HepG2 (cell line): ENCODE measurements around the gene MAPK12. TPM values are rescaled to one million over a fixed set of nuclear protein-coding genes. Genes with fewer than 3 reads are reported as not detected.

Source experiments
- ELF1 ChIP-seq: sonication (generic); formaldehyde crosslinking; IDR thresholded peaks from 2 replicates; pipeline ENCODE4 v1.4.0; 2020; ENCODE audit warnings: missing genetic modification reagents
- HNRNPK ChIP-seq: fragments of 200-400 bp; formaldehyde crosslinking; IDR thresholded peaks from 2 replicates; pipeline ENCODE4 v1.6.1; 2018; ENCODE audit warnings: low read length, low read depth, moderate library complexity, mild to moderate bottlenecking; ENCODE audit not compliant: poor library complexity, severe bottlenecking
- ISL2 ChIP-seq: sonication (generic); formaldehyde crosslinking; IDR thresholded peaks from 2 replicates; pipeline ENCODE4 v1.5.0; 2020; ENCODE audit warnings: missing genetic modification reagents
- NCOA2 ChIP-seq: sonication (generic); formaldehyde crosslinking; IDR thresholded peaks from 2 replicates; pipeline ENCODE4 v1.8.0; 2022; ENCODE audit warnings: inconsistent platforms
- RNF2 ChIP-seq: fragments of 450-650 bp; conservative IDR thresholded peaks from 2 replicates; pipeline ENCODE4 v1.6.1; 2016; ENCODE audit warnings: low read depth
- SRSF1 ChIP-seq: fragments of 200-400 bp; formaldehyde crosslinking; optimal IDR thresholded peaks from 2 replicates; pipeline ENCODE3; 2017; ENCODE audit warnings: mild to moderate bottlenecking, low read depth, low read length, moderate library complexity
- SRY ChIP-seq: sonication (generic); formaldehyde crosslinking; IDR thresholded peaks from 2 replicates; pipeline ENCODE4 v1.8.0; 2022; ENCODE audit warnings: mild to moderate bottlenecking, missing genetic modification reagents
- THYN1 ChIP-seq: sonication (generic); formaldehyde crosslinking; IDR thresholded peaks from 2 replicates; pipeline ENCODE4 v1.8.1; 2023; ENCODE audit warnings: low read depth, mild to moderate bottlenecking, moderate library complexity, missing genetic modification reagents, borderline replicate concordance
- ZBTB34 ChIP-seq: sonication (generic); formaldehyde crosslinking; IDR thresholded peaks from 2 replicates; pipeline ENCODE4 v1.8.0; 2022; ENCODE audit warnings: mild to moderate bottlenecking, missing genetic modification reagents
- ZNF274 ChIP-seq: sonication (generic); formaldehyde crosslinking; IDR thresholded peaks from 2 replicates; pipeline ENCODE4 v1.5.1; 2020; ENCODE audit warnings: mild to moderate bottlenecking, missing genetic modification reagents
- ZNF441 ChIP-seq: sonication (generic); formaldehyde crosslinking; IDR thresholded peaks from 2 replicates; pipeline ENCODE4 v1.7.0; 2021; ENCODE audit warnings: missing genetic modification reagents, borderline replicate concordance
- ZNF770 ChIP-seq: sonication (generic); formaldehyde crosslinking; IDR thresholded peaks from 2 replicates; pipeline ENCODE4 v1.5.0; 2020; ENCODE audit warnings: mild to moderate bottlenecking, missing genetic modification reagents
- ZNF792 ChIP-seq: IDR thresholded peaks from 2 replicates; pipeline ENCODE4 v1.6.1; 2016
- polyA plus RNA-seq, 8 experiments: library from polyadenylated mRNA; depleted of rRNA in 3 of 8; stranded (reverse) in 7 of 8; unstranded in 1 of 8; fragments of >200 nt; fragmentation: Illumina TruSeq in 4 of 8; extraction: Trizol in 4 of 8; gene quantifications; 2 replicates each; pipeline versions ENCODE4 v1.2.1 to v1.2.3, GENCODE V29; 2011 to 2016; ENCODE audit warnings: low read depth in 4 of 8, missing spikeins in 1 of 8, mixed read lengths in 1 of 8; ENCODE audit not compliant: insufficient read depth in 1 of 8
- total RNA-seq, 5 experiments: library from RNA; depleted of rRNA; stranded (reverse); fragments of >200 nt; fragmentation: Illumina TruSeq; extraction: Trizol; gene quantifications; 2 replicates each; pipeline ENCODE4 v1.2.3, GENCODE V29; 2016; ENCODE audit warnings: low read depth in 1 of 5
- TF ChIP-seq, protein P1 (sequence below): sonication (generic); formaldehyde crosslinking; IDR thresholded peaks from 2 replicates; pipeline ENCODE4 v1.4.0; 2020; ENCODE audit warnings: missing genetic modification reagents
- TF ChIP-seq, protein P2 (sequence below): IDR thresholded peaks from 2 replicates; pipeline ENCODE4 v1.6.1; 2012; ENCODE audit warnings: low read depth, low read length, improper control_type of control experiment

The MAPK12 gene
- total and polyA plus RNA-seq, 2 of the 13 experiments (the other 11 are each of a cell fraction or from before 2014, with no cell fraction given): 22.2 to 23.3 TPM

DNA sequence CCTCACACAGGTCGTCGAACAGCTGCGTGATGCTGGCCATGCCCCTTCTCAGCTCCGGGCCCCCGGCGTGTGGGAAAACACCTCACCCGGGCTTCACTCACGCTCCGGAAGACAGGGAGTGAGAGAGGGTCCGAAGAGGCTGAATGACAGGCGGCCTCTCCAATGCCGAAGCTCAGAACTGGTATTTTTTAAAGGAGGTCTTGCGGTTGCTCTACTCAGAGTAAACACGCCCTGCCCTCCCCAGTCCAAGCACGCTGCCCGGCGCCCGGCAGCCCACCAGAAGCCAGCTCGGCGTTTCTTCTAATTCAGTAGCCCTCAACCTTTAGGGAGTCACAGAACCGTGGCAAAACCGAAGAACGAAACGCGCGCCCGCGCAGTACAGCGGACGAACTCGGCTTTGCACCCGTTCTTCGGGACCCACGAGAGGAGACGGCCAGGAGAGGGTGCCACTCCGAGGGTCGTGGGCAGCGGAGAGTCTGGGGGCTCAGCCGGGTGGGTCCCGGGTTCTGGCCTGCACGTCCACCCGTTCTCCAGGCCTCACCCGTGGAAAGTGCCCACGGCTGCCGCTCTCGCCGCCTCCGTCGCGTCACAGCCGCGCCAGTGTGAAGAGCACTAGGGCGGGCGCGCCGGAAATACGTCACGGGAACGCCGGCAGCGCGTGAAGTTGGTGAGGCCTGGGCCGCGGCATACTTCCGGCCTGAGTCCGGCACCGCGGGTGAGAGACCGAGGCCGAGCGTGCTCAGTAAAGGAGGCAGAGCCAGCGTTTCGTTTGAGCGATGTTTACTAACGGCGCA lies 16.9 kb downstream of the MAPK12 start, which contains the start of gene TUBGCP6 (continued):
- TF ChIP-seq ZNF770 (CRISPR knock-in tag): peak; percentile 41; the same call in 1 of the 2 replicates
- TF ChIP-seq ZBTB34 (CRISPR knock-in tag): 0 out of 2 replicates have a peak, but pooled peaks have one; percentile 16
- no peak for TF ChIP-seq HNRNPK
- peak; percentile 32; the same call in 1 of the 2 replicates for TF ChIP-seq ISL2 (CRISPR knock-in tag)
- peak; percentile 93 for TF ChIP-seq ELF1 (CRISPR knock-in tag)
- no peak for TF ChIP-seq THYN1 (CRISPR knock-in tag)
- 0 out of 2 replicates have a peak, but pooled peaks have one; percentile 43 for TF ChIP-seq RNF2
- no peak for TF ChIP-seq SRSF1
- TF ChIP-seq, protein P1, sequence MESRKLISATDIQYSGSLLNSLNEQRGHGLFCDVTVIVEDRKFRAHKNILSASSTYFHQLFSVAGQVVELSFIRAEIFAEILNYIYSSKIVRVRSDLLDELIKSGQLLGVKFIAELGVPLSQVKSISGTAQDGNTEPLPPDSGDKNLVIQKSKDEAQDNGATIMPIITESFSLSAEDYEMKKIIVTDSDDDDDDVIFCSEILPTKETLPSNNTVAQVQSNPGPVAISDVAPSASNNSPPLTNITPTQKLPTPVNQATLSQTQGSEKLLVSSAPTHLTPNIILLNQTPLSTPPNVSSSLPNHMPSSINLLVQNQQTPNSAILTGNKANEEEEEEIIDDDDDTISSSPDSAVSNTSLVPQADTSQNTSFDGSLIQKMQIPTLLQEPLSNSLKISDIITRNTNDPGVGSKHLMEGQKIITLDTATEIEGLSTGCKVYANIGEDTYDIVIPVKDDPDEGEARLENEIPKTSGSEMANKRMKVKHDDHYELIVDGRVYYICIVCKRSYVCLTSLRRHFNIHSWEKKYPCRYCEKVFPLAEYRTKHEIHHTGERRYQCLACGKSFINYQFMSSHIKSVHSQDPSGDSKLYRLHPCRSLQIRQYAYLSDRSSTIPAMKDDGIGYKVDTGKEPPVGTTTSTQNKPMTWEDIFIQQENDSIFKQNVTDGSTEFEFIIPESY: peak; percentile 44; the same call in 1 of the 2 replicates
- TF ChIP-seq ZNF274: peak; percentile 71; the same call in 1 of the 2 replicates
- TF ChIP-seq, protein P2, sequence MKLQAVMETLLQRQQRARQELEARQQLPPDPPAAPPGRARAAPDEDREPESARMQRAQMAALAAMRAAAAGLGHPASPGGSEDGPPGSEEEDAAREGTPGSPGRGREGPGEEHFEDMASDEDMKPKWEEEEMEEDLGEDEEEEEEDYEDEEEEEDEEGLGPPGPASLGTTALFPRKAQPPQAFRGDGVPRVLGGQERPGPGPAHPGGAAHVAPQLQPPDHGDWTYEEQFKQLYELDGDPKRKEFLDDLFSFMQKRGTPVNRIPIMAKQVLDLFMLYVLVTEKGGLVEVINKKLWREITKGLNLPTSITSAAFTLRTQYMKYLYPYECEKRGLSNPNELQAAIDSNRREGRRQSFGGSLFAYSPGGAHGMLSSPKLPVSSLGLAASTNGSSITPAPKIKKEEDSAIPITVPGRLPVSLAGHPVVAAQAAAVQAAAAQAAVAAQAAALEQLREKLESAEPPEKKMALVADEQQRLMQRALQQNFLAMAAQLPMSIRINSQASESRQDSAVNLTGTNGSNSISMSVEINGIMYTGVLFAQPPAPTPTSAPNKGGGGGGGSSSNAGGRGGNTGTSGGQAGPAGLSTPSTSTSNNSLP: no peak
- TF ChIP-seq SRY (CRISPR knock-in tag): peak; percentile 57; the same call in 1 of the 2 replicates
- peak; percentile 81; the same call in 1 of the 2 replicates for TF ChIP-seq ZNF792 (CRISPR knock-in tag)
- TF ChIP-seq NCOA2 (CRISPR knock-in tag): peak; percentile 12; the same call in 1 of the 2 replicates
- peak; percentile 84; the same call in 1 of the 2 replicates for TF ChIP-seq ZNF441 (CRISPR knock-in tag)
